HepG2 (cell line): Measurements from ENCODE around the gene PANK4.

ENCODE experiments used
- CREM ChIP-seq, 2 experiments: sonication (generic) in 1 of 2; formaldehyde crosslinking in 1 of 2; IDR thresholded peaks; 2 replicates each; pipeline versions ENCODE4 v1.4.0 to v1.6.1; 2016 to 2020; ENCODE audit warnings: antibody characterized with exemption in 1 of 2, mild to moderate bottlenecking in 1 of 2, missing genetic modification reagents in 1 of 2
- EZH2 ChIP-seq: conservative IDR thresholded peaks from 2 replicates; pipeline ENCODE4 v1.6.1; 2012; ENCODE audit warnings: mild to moderate bottlenecking, low read depth, low read length, moderate library complexity
- IRF2 ChIP-seq: IDR thresholded peaks from 2 replicates; pipeline ENCODE4 v1.6.1; 2018; ENCODE audit warnings: missing genetic modification reagents, missing compliant biosample characterization
- TF ChIP-seq, protein P1 (sequence below): sonication (generic); formaldehyde crosslinking; IDR thresholded peaks from 2 replicates; pipeline ENCODE4 v1.5.0; 2020; ENCODE audit warnings: mild to moderate bottlenecking, missing genetic modification reagents, moderate library complexity
- TF ChIP-seq, protein P2 (sequence below): sonication (generic); formaldehyde crosslinking; IDR thresholded peaks from 2 replicates; pipeline ENCODE4 v1.9.0; 2021; ENCODE audit warnings: missing genetic modification reagents, borderline replicate concordance

GRCh38 chr1:2566101-2567045 lies 40.0 kb upstream of the PANK4 start:
- TF ChIP-seq, protein P1, sequence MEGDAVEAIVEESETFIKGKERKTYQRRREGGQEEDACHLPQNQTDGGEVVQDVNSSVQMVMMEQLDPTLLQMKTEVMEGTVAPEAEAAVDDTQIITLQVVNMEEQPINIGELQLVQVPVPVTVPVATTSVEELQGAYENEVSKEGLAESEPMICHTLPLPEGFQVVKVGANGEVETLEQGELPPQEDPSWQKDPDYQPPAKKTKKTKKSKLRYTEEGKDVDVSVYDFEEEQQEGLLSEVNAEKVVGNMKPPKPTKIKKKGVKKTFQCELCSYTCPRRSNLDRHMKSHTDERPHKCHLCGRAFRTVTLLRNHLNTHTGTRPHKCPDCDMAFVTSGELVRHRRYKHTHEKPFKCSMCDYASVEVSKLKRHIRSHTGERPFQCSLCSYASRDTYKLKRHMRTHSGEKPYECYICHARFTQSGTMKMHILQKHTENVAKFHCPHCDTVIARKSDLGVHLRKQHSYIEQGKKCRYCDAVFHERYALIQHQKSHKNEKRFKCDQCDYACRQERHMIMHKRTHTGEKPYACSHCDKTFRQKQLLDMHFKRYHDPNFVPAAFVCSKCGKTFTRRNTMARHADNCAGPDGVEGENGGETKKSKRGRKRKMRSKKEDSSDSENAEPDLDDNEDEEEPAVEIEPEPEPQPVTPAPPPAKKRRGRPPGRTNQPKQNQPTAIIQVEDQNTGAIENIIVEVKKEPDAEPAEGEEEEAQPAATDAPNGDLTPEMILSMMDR (CRISPR knock-in tag), result no peak
- TF ChIP-seq, protein P2, sequence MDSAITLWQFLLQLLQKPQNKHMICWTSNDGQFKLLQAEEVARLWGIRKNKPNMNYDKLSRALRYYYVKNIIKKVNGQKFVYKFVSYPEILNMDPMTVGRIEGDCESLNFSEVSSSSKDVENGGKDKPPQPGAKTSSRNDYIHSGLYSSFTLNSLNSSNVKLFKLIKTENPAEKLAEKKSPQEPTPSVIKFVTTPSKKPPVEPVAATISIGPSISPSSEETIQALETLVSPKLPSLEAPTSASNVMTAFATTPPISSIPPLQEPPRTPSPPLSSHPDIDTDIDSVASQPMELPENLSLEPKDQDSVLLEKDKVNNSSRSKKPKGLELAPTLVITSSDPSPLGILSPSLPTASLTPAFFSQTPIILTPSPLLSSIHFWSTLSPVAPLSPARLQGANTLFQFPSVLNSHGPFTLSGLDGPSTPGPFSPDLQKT, result no peak
- no peak for TF ChIP-seq IRF2
- no peak for TF ChIP-seq EZH2
- no peak for TF ChIP-seq CREM (IDR thresholded peaks at IDR 0.05)
- TF ChIP-seq CREM (CRISPR knock-in tag; IDR thresholded peaks at IDR 0.05), result no peak
